GM19239 (cell line): Measurements from ENCODE around the gene MRNIP.

Source experiments
- DNase-seq: peaks from one replicate; pipeline ENCODE4 v3.0.0; 2011; ENCODE audit warnings: low spot score; ENCODE audit not compliant: insufficient read length
- FAIRE-seq: peaks from 2 replicates; lab custom pipeline; 2011; peaks lifted over from hg19 to GRCh38; lab: Jason Lieb, UNC

MRNIP gene

GRCh38 chr5:179858586-179859427, at the start of gene MRNIP:
TSS of gene MRNIP (minus strand) at chr5:179858817. CDS start at chr5:179858796, 21 bp downstream.
- DNase-seq (peak; percentile 94), FAIRE-seq (peak; percentile 89)

GRCh38 chr5:179907556-179908324, 49.1 kb upstream of the MRNIP start, which contains the start of gene TBC1D9B:
TSS of gene TBC1D9B (minus strand) at chr5:179907897. CDS start at chr5:179907821, 76 bp downstream.
- peak; percentile 89 for DNase-seq

GRCh38 chr5:179906795-179907555, 48.4 kb upstream of the MRNIP start:
- DNase-seq (peak; percentile 56), FAIRE-seq (no peak)

More at GRCh38 chr5:179907556-179908324, 49.1 kb upstream of the MRNIP start, which contains the start of gene TBC1D9B:
- FAIRE-seq, result peak; percentile 81

- DNase-seq, result no peak
- FAIRE-seq, result no peak
Measured at GRCh38 chr5:179906294-179906794, 47.7 kb upstream of the MRNIP start.

GRCh38 chr5:179905161-179905560, 46.5 kb upstream of the MRNIP start:
- FAIRE-seq, result peak; percentile 60
- DNase-seq, result no peak

- FAIRE-seq, result no peak
- DNase-seq, result no peak
Measured at GRCh38 chr5:179904463-179905160, 46.0 kb upstream of the MRNIP start.

GRCh38 chr5:179902763-179903158, 44.1 kb upstream of the MRNIP start:
- no peak for FAIRE-seq
- no peak for DNase-seq

GRCh38 chr5:179901915-179902762, 43.5 kb upstream of the MRNIP start:
- DNase-seq (no peak), FAIRE-seq (no peak)

- FAIRE-seq, result no peak
- no peak for DNase-seq
Measured at GRCh38 chr5:179901462-179901861, 42.8 kb upstream of the MRNIP start.

- no peak for DNase-seq
- FAIRE-seq, result no peak
Measured at GRCh38 chr5:179900711-179901110, 42.1 kb upstream of the MRNIP start.

GRCh38 chr5:179900206-179900605, 41.6 kb upstream of the MRNIP start:
- FAIRE-seq (no peak), DNase-seq (no peak)

GRCh38 chr5:179895861-179896260, 37.2 kb upstream of the MRNIP start:
- no peak for FAIRE-seq
- DNase-seq, result no peak

GRCh38 chr5:179893958-179894895, 35.6 kb upstream of the MRNIP start:
- DNase-seq (no peak), FAIRE-seq (no peak)

GRCh38 chr5:179893076-179893957, 34.7 kb upstream of the MRNIP start:
- DNase-seq (no peak), FAIRE-seq (no peak)

- FAIRE-seq, result no peak
- DNase-seq, result no peak
Measured at GRCh38 chr5:179892255-179892654, 33.6 kb upstream of the MRNIP start.

- DNase-seq, result no peak
- no peak for FAIRE-seq
Measured at GRCh38 chr5:179890751-179891682, 32.4 kb upstream of the MRNIP start.
